Hepatocyte (in vitro differentiated cells): Measurements from ENCODE around the gene TCTA. TPM values are rescaled to one million over a fixed set of nuclear protein-coding genes. Genes with fewer than 3 reads are reported as not detected.

Experiments used
- DNase-seq: peaks from one replicate; pipeline ENCODE4 v3.0.0-alpha.2; 2016; ENCODE audit warnings: low spot score
- H2AFZ ChIP-seq: fragments of 200-600 bp; sonication (generic); 2 replicates; pipeline ENCODE4 v1.6.0; 2016; ENCODE audit warnings: antibody characterized with exemption, mild to moderate bottlenecking
- H3K27ac ChIP-seq: fragments of 200-600 bp; sonication (generic); 2 replicates; pipeline ENCODE4 v1.5.1; 2016; ENCODE audit warnings: mild to moderate bottlenecking
- H3K27me3 ChIP-seq: fragments of 200-600 bp; sonication (generic); 2 replicates; pipeline ENCODE4 v1.6.1; 2016
- H3K36me3 ChIP-seq: fragments of 200-600 bp; sonication (generic); replicated peaks from 2 replicates; pipeline ENCODE4 v1.5.1; 2016; ENCODE audit warnings: low read depth; ENCODE audit not compliant: insufficient read depth
- H3K4me1 ChIP-seq: fragments of 200-600 bp; sonication (generic); 2 replicates; pipeline ENCODE4 v1.5.1; 2016; ENCODE audit warnings: mild to moderate bottlenecking, moderate library complexity; ENCODE audit not compliant: insufficient read depth
- H3K4me2 ChIP-seq: fragments of 200-600 bp; sonication (generic); 2 replicates; pipeline ENCODE4 v1.6.0; 2016
- H3K4me3 ChIP-seq: fragments of 200-600 bp; sonication (generic); 2 replicates; pipeline ENCODE4 v1.5.1; 2016; ENCODE audit warnings: mild to moderate bottlenecking
- H3K79me2 ChIP-seq: fragments of 200-600 bp; sonication (generic); 2 replicates; pipeline ENCODE4 v1.6.0; 2017; ENCODE audit warnings: mild to moderate bottlenecking
- H3K9me2 ChIP-seq: fragments of 200-600 bp; sonication (generic); replicated peaks from 2 replicates; pipeline ENCODE4 v1.6.0; 2017; ENCODE audit warnings: mild to moderate bottlenecking; ENCODE audit not compliant: insufficient read depth
- H3K9me3 ChIP-seq: fragments of 200-600 bp; sonication (generic); 2 replicates; pipeline ENCODE4 v1.5.1; 2016; ENCODE audit warnings: low read depth, mild to moderate bottlenecking
- H4K20me1 ChIP-seq: fragments of 200-600 bp; sonication (generic); 2 replicates; pipeline ENCODE4 v1.6.0; 2016; ENCODE audit warnings: mild to moderate bottlenecking; ENCODE audit not compliant: insufficient read depth, poor library complexity, severe bottlenecking
- EZH2 ChIP-seq: fragments of 200-600 bp; sonication (generic); IDR thresholded peaks from 2 replicates; pipeline ENCODE4 v1.6.1; 2016; ENCODE audit warnings: antibody characterized with exemption, mild to moderate bottlenecking, borderline replicate concordance
- EZH2phosphoT487 ChIP-seq: fragments of 200-600 bp; sonication (generic); IDR thresholded peaks from one replicate; pipeline ENCODE4 v1.6.1; 2018; ENCODE audit warnings: antibody characterized with exemption, mild to moderate bottlenecking, low read depth, moderate library complexity; ENCODE audit not compliant: unreplicated experiment, severe bottlenecking
- WGBS: methylation state at CpG from one replicate; pipeline ENCODE4 v1.1.6; 2016; ENCODE audit warnings: low lambda C conversion rate; ENCODE audit errors: missing lambda C conversion rate; 5-methylcytosine and 5-hydroxymethylcytosine counted together
- polyA plus RNA-seq: library from polyadenylated mRNA; unstranded; fragments of >200 nt; fragmentation: Nextera tagmentation; extraction: Ambion mirVana; gene quantifications from 2 replicates; pipeline ENCODE4 v1.2.1, GENCODE V29; 2016
- total RNA-seq: library from RNA; depleted of rRNA; stranded (reverse); fragments of >200 nt; gene quantifications from 2 replicates; pipeline ENCODE4 v1.2.3, GENCODE V29; 2014
- TF ChIP-seq, protein P1 (sequence below): fragments of 200-600 bp; sonication (generic); IDR thresholded peaks from 2 replicates; pipeline ENCODE4 v1.5.1; 2016; ENCODE audit warnings: antibody characterized with exemption, mild to moderate bottlenecking; ENCODE audit not compliant: poor library complexity

TCTA gene
- total and polyA plus RNA-seq, 2 experiments from 2014 or later: 20.9 to 31.6 TPM

DNA sequence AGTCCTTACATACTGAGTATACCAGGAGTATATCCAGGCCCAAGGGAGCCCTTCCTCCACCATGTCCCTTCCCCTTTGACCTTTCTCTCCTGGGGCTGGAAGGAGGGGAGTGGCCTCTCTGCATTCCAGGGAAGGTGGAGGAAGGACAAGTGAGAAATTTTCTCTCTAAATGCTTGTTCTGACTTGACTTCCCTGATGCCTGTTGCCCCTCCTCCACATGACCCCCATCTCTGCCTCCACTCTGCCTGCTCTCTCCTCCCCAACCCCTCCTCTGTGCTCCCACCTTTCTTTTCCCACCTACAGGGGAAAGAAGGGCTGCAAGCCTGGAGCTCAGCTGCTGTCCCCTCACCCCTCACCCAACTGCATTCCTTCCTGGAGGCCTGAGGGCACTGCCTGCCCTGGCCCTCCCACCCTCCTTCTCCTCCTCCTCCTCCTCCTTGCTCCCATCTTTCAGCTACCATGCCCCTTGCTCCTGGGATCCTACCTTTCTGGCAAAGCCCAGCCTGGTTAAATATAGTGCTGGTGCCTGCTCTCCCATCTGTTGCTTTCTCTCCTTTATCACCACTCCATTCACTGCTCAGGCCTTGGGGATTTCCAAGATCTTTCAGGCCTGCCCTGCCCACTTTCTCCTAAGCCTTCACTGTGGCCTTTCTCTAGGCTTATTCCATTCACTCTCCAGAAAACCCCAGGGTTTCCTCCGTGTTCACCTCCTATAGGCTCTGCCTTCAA is 49.4 kb downstream of the TCTA start:
- H3K4me1 ChIP-seq: peaks cover 43% of the 10 kb centered on the region
- no peaks in the 10 kb centered on the region for H3K27me3 ChIP-seq
- DNase-seq: no peak
- no peaks in the 10 kb centered on the region for H3K79me2 ChIP-seq
- no peaks in the 10 kb centered on the region for H3K36me3 ChIP-seq
- H2AFZ ChIP-seq: no peak overlapping the region
- H3K27ac ChIP-seq: peak overlapping the region; percentile 88
- H3K4me2 ChIP-seq: peak overlapping the region; percentile 17
- TF ChIP-seq, protein P1, sequence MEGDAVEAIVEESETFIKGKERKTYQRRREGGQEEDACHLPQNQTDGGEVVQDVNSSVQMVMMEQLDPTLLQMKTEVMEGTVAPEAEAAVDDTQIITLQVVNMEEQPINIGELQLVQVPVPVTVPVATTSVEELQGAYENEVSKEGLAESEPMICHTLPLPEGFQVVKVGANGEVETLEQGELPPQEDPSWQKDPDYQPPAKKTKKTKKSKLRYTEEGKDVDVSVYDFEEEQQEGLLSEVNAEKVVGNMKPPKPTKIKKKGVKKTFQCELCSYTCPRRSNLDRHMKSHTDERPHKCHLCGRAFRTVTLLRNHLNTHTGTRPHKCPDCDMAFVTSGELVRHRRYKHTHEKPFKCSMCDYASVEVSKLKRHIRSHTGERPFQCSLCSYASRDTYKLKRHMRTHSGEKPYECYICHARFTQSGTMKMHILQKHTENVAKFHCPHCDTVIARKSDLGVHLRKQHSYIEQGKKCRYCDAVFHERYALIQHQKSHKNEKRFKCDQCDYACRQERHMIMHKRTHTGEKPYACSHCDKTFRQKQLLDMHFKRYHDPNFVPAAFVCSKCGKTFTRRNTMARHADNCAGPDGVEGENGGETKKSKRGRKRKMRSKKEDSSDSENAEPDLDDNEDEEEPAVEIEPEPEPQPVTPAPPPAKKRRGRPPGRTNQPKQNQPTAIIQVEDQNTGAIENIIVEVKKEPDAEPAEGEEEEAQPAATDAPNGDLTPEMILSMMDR: no peak
- TF ChIP-seq EZH2 (no peak), EZH2phosphoT487 (no peak)
- WGBS: 16% methylated on average over 1 of the region's 1 CpG
- H4K20me1 ChIP-seq: no peaks in the 10 kb centered on the region
- H3K9me2 ChIP-seq: no peaks in the 10 kb centered on the region
- no peaks in the 10 kb centered on the region for H3K9me3 ChIP-seq
- H3K4me3 ChIP-seq: no peak overlapping the region

DNA sequence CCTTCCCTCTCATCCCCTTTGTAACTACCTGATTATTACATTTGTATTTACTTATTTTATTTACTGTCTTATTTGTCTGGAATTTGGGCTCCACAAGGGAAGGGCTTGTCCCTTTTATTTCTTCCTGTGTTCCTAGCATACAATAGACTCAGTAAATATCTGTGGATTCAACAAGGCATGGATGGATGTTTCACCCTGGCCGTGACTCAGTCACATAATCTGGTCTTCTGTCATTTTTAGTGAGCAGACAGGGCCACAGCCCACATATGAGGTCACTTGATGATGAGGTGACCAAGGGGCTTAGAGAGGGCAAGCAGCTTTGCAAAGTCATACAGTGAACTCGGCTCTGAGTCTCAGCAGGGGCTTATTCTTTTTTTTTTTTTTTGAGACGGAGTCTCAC is 50.0 kb downstream of the TCTA start:
- Histone ChIP-seq H3K4me2 (no peak overlapping the region), H3K4me3 (no peak overlapping the region), H3K36me3 (no peaks in the 10 kb centered on the region), H3K9me3 (no peaks in the 10 kb centered on the region), H4K20me1 (no peaks in the 10 kb centered on the region), H3K4me1 (peaks cover 43% of the 10 kb centered on the region), H3K79me2 (no peaks in the 10 kb centered on the region), H3K9me2 (no peaks in the 10 kb centered on the region), H3K27ac (peak overlapping the region; percentile 88), H3K27me3 (no peaks in the 10 kb centered on the region), H2AFZ (no peak overlapping the region)
- DNase-seq: no peak
- 60% methylated on average over 3 of the region's 3 CpGs for WGBS
- TF ChIP-seq EZH2 (no peak), EZH2phosphoT487 (no peak)
- TF ChIP-seq, protein P1: no peak

DNA sequence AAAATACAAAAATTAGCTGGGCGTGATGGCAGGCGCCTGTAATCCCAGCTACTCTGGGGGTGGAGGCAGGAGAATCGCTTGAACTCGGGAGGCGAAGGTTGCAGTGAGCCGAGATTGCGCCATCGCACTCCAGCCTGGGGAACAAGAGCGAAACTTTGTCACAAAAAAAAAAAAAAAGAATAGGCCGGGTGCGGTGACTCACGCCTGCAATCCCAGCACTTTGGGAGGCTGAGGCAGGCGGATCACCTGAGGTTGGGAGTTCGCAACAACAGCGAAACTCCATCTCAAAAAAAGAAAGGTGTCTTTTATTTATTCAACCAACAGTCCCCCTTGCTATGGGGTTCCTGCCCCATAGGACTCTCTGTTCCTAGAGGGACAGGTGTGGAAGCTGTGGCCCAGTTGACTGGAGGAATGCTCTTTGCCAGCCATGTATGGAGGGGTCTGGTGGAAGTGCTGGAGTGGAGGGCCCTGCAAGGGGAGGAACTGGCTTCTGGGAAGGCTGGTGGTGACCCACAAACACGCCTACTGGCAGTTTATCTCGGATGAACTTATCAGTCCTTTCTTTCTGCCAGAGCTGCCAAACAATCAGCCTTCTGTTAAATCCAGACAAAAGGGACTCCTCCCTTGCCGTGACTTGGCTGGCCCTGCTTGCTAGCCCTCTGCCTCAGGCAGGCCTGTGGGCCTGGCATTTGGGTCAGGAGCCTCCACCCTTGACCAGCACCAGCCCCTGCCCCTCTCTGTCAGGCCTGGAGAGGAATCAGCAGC is 53.2 kb downstream of the TCTA start:
- 75% methylated on average over 18 of the region's 18 CpGs for WGBS
- no peaks in the 10 kb centered on the region for H3K9me2 ChIP-seq
- H3K4me3 ChIP-seq: no peak overlapping the region
- peak overlapping the region; percentile 83 for H3K27ac ChIP-seq
- no peaks in the 10 kb centered on the region for H3K79me2 ChIP-seq
- no peaks in the 10 kb centered on the region for H3K27me3 ChIP-seq
- H4K20me1 ChIP-seq: no peaks in the 10 kb centered on the region
- TF ChIP-seq, protein P1: no peak
- no peak for TF ChIP-seq EZH2phosphoT487
- TF ChIP-seq EZH2: no peak
- no peak overlapping the region for H2AFZ ChIP-seq
- H3K4me2 ChIP-seq: no peak overlapping the region
- no peaks in the 10 kb centered on the region for H3K36me3 ChIP-seq
- peaks cover 43% of the 10 kb centered on the region for H3K4me1 ChIP-seq
- DNase-seq: no peak
- H3K9me3 ChIP-seq: no peaks in the 10 kb centered on the region

Other genes starting within 250 kb of the TCTA start
- 36.5 and 40.9 TPM in 2 replicates for gene CCDC71, start 246.1 kb upstream of the TCTA start, total RNA-seq
- 0.09 and 0.60 TPM in 2 replicates for gene CCDC71, start 246.1 kb upstream of the TCTA start, polyA plus RNA-seq
- gene KLHDC8B, start 240.8 kb upstream of the TCTA start, total RNA-seq: 54.6 and 72.0 TPM in 2 replicates
- gene KLHDC8B, start 240.8 kb upstream of the TCTA start, polyA plus RNA-seq: 86.4 and 97.1 TPM in 2 replicates
- gene C3orf62, start 135.2 kb upstream of the TCTA start, total RNA-seq: 1.8 and 4.5 TPM in 2 replicates
- gene C3orf62, start 135.2 kb upstream of the TCTA start, polyA plus RNA-seq: 2.8 and 3.3 TPM in 2 replicates
- gene USP4, start 72.4 kb upstream of the TCTA start, total RNA-seq: 14.4 and 20.1 TPM in 2 replicates
- gene USP4, start 72.4 kb upstream of the TCTA start, polyA plus RNA-seq: 23.9 and 26.5 TPM in 2 replicates
- 186 and 205 TPM in 2 replicates for gene GPX1, start 54.1 kb upstream of the TCTA start, total RNA-seq
- 437 and 440 TPM in 2 replicates for gene GPX1, start 54.1 kb upstream of the TCTA start, polyA plus RNA-seq
- gene RHOA, start 447 bp upstream of the TCTA start, total RNA-seq: 434 and 527 TPM in 2 replicates
- gene RHOA, start 447 bp upstream of the TCTA start, polyA plus RNA-seq: 371 and 392 TPM in 2 replicates
- gene AMT, start 10.1 kb downstream of the TCTA start, total RNA-seq: 19.0 and 26.5 TPM in 2 replicates
- 32.7 and 39.7 TPM in 2 replicates for gene AMT, start 10.1 kb downstream of the TCTA start, polyA plus RNA-seq
- gene NICN1, start 16.9 kb downstream of the TCTA start, total RNA-seq: 6.7 and 8.1 TPM in 2 replicates
- 10.4 and 14.0 TPM in 2 replicates for gene NICN1, start 16.9 kb downstream of the TCTA start, polyA plus RNA-seq
- 59.9 and 63.7 TPM in 2 replicates for gene DAG1, start 57.8 kb downstream of the TCTA start, total RNA-seq
- 44.6 and 50.3 TPM in 2 replicates for gene DAG1, start 57.8 kb downstream of the TCTA start, polyA plus RNA-seq
- 0.16 and 0.37 TPM in 2 replicates for gene BSN, start 142.1 kb downstream of the TCTA start, total RNA-seq
- 0.44 and 0.66 TPM in 2 replicates for gene BSN, start 142.1 kb downstream of the TCTA start, polyA plus RNA-seq